Measurements from ENCODE around the gene STK39. TPM values are rescaled to one million over a fixed set of nuclear protein-coding genes. Genes with fewer than 3 reads are reported as not detected.
"Not testable (repeated sequence)": the region's sequence is repeated elsewhere in the genome, so short reads cannot be mapped to it uniquely, and the experiment has no call there.

Gene STK39
- polyA plus RNA-seq, 3 donors, result 33.3 to 34.8 (median 34.6) TPM

DNA sequence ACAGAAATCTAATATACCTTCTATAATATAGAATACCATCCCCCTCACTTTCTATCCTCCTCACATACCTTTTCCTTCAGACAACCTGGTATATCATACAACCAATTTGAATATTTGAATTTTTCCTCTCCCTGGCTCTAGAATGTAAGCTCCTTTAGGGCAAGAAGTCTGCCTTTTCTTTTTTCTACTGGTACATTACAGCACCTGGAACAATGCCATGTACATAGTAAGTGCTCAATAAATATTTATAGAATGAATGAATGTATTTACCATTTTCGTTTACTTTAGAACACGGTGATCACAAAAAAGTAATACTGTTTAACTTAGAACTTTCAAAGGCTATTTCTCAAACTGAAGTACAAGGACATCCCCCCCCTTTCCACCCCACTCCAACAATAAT, 187.6 kb downstream of the STK39 start:
- DNase-seq (ENCODE audit: low read depth in 3 of 3, low spot score in 2 of 3), result no peak

DNA sequence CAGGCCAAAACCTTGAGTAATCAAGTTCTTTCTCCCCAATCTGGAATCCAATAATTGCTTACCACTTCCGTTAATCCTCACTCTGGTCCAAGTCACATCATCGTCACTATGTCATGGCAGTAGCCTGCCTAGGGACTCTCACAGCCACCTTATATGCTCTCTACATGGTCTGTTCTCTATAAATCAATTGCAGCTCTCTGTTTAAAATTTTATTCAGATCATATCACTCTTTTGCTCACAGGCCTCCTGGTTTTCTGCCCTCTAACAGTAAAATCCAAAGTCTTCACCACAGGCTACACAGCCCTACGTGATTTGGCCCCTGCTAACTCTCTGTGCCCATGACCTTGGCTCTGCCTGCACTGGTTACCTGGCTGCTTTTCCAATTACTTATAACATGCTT, 188.7 kb downstream of the STK39 start:
- DNase-seq (ENCODE audit: low read depth in 3 of 3, low spot score in 2 of 3), result no peak

DNA sequence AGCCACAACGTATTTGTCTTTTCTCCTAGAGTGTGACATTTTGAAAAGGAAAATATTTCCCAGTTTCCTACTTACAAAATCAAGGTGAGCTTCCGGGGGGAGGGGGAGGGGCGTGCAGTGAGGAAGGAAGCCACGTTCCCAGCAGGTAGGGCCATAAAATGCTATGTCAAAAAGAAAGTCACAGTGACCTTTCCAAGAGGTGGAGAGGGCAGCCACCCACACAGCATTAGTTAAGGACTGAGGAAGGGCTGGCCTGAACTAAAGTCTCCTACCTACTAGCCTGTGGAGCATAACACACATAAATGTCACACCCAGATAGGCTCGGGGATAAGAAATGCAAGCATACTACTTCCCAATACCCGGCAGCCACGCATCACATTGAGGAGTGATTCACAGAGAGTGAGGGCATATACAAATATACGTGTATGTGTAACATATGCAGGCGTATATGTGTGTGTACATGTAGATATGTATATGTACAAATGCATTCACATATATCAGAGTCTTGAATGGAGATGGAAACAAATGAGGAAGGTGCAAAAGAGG, 191.1 kb downstream of the STK39 start:
- DNase-seq (ENCODE audit: low read depth in 3 of 3, low spot score in 2 of 3), result no peak

DNA sequence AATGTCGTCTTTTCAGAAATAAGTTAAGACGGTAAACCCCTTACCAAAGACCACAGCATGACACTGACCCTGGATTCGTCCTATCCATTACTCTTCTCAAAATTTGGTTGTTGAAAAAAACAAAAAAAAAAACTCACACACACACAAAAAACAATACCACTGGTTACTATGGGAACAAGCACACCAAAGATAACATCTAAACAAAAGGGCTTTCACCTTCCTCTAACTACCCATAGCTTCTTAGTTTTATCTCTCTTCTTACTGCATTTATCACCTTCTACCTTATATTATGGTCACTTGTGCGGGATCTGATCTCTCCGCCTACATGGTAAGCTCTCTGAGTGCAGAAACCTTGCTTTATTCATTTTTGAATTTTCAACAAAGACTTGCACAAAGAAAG, 192.7 kb downstream of the STK39 start:
- no peak for DNase-seq (ENCODE audit: low read depth in 3 of 3, low spot score in 2 of 3)

DNA sequence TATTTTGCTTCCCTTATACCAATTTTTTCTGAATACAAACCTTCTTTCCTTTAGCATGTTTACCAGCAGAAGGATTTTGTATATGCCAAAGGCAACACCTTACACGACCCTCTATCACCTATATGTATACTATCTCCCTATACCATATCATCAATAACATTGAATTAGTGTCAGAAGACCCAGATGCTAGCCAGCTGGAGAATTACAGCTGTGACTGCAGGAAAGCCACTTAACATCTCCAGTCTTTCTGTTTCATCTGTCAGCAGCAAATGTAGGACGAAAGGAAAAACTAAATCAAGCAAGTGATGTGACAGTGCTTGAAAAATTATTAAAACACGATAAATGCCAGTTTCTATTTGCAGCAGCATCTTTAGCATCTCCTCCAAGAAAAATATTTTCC, 193.7 kb downstream of the STK39 start:
- DNase-seq (ENCODE audit: low read depth in 3 of 3, low spot score in 2 of 3), result no peak

DNA sequence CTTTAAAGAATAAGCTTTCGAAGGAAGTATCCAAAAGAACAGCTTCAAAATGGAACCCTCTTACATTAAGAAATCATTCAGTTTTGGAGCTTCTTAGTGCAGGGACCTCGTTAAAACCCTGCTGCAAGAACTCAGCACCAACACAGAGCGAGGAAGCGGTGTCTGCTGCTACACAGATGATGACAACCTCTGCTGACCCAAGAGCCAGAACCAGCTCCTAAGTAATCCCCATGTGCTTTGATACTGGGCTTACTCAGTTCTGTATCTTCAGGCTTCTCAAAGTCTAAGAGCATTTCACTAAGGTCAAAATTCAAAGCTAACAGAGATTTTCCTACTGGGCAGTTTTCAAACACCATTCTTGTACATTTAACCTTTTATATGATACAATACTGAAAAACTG, 194.6 kb downstream of the STK39 start:
- no peak for DNase-seq (ENCODE audit: low read depth in 3 of 3, low spot score in 2 of 3)

DNA sequence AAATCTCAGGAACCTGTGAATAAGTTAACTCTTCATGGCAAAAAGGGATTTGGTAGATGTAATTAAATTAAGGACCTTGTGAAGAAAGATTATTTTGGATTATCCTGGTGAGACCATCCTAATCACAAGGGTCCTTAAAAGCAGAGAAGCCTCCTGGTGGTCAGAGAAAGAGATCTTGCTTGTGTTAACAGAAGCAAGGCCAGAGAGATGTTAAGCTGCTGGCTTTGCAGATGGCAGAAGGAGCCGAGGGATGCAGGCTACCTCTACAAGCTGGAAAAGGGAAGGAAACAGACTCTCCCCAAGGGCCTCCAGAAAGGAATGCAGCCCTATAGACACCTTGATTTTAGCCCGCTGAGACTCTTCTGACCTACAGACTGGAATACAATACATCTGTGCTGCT, 197.0 kb downstream of the STK39 start:
- DNase-seq (ENCODE audit: low read depth in 3 of 3, low spot score in 2 of 3), result no peak

DNA sequence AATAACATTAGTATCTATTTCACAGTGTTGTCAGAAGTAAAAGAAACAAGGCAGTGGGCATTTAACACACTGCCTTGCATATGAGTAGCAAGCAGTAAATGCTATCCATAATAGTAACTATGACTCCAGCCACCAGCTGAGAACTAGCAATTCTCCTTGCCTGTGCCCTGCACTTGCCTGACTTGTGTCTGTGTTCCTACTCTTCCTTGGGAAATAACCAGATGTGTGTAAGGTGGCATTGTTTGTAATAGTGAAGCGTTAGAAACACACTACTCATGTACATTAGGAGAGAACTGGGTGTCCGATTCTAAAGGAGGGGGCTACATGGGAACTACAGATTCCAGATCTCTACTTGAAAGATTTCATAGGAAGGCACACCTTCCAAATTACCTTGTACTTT, 197.8 kb downstream of the STK39 start:
- no peak for DNase-seq (ENCODE audit: low read depth in 3 of 3, low spot score in 2 of 3)

DNA sequence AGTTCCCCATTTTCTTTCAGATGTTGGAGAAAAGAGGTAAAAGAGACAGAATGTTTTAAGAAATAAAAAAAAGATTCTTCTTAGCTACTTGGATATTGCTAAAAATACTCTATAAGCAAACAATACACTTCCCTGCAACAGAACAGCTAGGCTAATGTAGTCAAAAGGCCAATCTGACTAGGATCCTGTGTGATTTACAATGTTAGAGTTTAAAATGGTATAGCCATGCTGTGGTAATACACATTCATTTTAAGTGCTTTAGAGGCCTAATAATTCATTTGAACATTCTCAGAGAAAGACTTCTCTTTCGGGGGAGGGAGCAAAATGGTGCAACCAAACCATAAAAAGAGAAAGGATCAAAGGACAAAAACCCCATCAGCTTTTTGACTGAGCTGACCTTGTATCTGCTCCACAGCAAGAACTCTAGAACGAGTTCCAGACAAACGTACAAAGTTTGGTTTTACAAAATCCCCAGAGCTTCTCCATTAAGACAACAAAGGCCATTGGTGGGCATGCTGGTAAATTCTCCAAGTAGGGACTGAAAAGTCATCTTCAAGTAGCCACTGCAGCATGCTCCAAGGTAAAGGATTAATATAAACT, 200.2 kb downstream of the STK39 start:
- no peak for DNase-seq (ENCODE audit: low read depth in 3 of 3, low spot score in 2 of 3)

DNA sequence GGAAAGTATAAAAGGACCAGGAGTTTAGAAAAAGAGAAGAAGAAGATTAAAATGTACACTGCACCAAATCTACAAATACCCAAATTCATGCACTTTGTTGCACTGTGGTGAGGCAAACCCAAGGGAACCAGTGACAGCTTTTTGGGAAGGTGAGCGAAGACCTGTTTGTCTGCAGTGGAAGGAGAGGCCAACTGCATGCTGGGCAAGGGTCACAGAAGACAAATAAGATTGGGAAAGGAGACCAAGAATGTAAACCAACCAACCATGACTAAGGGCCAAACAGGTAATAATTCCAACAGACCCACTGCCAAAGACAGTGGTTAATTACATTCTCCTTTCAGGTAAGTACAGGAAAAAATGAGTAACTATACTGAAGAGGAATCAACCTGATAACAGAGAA, 202.8 kb downstream of the STK39 start:
- DNase-seq (ENCODE audit: low read depth in 3 of 3, low spot score in 2 of 3), result no peak

DNA sequence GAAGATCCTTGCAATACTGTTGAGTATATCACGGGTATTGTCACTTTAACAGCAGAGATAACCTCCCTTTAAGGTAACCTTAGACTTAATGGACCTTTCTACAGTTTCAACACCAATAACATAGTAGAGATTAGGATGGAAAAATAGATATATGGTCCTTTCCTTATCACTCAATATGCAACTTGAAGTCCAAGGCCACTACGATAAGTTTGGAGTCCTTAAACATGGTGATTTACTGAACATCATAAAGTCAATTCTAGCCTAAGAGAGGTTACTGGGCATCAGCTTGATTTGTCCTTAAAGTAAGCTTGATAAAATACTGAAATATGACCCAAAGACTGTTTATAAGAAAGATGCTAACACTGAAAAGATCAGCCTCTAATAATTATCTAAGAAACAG, 203.2 kb downstream of the STK39 start:
- DNase-seq (ENCODE audit: low read depth in 3 of 3, low spot score in 2 of 3), result no peak

DNA sequence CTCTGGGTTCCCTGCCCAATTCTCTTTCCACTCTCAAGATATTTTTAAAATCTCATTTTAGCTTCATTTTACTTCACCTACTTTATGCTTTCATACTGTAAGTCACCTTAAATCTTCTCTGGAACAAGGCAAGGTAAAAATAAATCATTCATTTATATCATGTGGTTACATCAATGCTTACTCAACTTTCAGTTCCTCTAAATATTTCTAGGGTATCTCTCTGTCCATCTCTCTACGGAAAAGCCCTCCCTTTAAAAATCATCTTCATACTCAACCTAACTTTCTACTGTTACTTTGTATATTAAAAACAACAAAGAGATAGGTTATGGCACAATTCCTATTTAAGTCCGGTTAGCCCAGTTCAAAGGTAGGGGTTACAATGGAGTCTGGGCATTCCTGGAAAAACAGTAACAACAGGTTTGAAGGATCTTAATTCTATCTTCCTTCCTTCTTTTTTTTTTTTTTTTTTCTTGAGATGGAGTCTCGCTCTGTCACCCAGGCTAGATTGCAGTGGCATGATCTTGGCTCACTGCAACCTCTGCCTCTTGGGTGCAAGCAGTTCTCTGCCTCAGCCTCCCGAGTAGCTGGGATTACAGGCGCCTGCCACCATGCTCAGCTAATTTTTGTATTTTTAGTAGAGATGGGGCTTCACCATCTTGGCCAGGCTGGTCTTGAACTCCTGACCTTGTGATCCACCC, 205.1 kb downstream of the STK39 start:
- DNase-seq (ENCODE audit: low read depth in 3 of 3, low spot score in 2 of 3), result not testable (repeated sequence)

DNA sequence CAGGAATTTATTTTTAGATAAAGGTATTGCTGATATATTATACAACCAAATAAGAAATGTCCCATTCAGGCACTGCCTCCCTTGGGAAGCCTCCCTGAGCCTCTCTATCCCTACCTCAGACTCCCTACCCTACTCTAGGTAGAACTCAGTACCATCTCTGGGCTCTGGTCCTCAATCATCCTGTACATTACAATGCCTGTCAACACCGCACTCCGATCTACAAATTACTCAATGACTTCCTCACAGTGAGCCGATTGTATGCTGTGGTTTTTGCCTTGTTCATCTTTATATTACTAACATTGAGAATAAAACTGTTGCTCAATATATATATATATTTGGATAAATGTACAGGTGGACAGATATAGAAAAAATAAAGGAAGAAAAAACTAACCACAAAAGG, 207.5 kb downstream of the STK39 start:
- no peak for DNase-seq (ENCODE audit: low read depth in 3 of 3, low spot score in 2 of 3)

DNA sequence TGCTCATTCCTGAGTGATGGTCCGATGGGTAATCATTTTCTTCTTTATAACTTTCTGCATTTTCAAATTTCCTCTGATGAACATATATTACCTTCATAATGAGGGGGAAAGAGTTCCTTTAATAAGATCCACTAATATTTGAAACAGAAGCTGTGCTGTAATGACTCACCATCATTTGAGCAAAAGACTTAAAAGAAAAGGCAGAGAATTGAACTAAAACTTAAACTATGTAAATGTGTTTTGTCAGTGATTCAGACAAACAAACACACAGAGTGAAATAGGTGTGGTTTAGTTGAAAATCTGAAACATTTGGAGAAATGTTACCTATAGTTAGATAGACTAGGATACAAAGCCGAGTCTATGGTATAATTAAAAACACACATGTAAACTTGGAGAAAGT, 209.6 kb downstream of the STK39 start:
- DNase-seq (ENCODE audit: low read depth in 3 of 3, low spot score in 2 of 3), result no peak

DNA sequence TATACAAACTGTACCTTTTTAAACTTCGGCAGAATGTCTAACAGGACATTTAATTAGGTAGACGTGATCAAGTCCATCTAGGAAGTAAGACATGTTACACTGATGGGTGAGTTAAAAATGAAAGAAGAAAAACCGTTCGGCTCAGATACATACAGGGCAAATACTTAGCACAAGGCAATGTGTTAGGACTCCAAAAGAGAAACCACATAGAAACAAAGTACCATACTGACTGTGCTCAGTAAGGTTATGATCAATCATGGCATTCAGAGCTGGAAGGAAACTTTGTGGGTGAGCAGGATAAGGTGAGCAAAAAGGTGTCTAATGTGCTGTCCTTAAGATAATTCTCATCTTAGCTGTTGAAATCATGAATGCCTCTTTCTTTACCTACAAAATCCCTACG, 211.9 kb downstream of the STK39 start:
- DNase-seq (ENCODE audit: low read depth in 3 of 3, low spot score in 2 of 3), result no peak

DNA sequence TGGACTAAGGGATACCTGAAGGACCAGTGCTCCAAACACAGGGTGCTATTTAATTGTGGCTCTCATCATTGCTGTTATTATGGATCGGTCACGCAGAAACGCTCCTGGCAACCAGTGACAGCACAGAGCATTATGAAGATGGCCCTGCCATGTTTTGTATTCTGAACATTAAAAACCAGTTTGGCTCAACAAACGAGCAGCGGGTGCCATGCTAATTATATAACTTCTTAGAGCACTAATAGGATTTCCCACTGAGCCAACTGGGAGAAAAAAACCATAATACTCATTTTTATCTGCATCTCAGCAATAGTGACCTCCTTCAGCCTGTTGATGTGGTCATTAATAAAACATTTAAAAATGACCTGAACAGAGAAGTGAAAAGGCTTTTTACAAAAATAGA, 212.8 kb downstream of the STK39 start:
- DNase-seq (ENCODE audit: low read depth in 3 of 3, low spot score in 2 of 3), result no peak

DNA sequence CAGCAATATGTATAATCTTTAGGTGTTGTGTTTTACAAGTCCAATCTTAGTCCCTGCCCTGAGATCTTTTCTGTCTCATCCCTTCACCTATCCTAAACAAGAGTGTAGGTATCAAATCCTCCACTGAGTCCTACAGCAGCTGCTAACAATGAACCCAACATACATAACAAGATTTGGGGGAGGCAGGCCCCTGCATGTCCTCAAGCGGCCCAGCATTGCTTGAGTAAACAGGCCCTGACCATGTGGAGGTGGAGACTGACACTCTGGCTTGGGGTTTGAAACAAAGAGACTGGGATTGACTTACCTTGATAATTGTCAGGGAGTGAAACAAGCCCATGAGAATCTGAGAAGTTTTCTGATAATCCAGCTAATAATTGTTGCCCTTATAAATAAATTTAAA, 213.4 kb downstream of the STK39 start:
- DNase-seq (ENCODE audit: low read depth in 3 of 3, low spot score in 2 of 3), result no peak

DNA sequence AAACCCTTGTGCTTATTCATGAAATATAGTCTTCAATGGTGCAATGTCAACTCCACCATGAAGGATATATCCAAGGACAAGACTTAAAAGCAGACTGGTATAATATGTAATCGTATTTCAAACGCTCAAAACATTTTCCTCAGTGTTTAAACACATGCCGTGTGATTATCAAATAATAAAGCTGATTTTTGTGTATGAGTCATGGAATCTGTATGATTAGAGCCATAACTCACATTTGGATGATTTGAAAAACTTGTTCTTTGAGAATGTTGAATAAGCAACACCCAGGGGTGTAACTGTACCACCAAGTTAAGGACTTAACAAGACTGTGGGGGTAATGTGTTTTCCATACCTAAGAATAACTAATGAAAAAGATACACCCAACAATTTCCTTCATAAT, 215.3 kb downstream of the STK39 start:
- no peak for DNase-seq (ENCODE audit: low read depth in 3 of 3, low spot score in 2 of 3)

DNA sequence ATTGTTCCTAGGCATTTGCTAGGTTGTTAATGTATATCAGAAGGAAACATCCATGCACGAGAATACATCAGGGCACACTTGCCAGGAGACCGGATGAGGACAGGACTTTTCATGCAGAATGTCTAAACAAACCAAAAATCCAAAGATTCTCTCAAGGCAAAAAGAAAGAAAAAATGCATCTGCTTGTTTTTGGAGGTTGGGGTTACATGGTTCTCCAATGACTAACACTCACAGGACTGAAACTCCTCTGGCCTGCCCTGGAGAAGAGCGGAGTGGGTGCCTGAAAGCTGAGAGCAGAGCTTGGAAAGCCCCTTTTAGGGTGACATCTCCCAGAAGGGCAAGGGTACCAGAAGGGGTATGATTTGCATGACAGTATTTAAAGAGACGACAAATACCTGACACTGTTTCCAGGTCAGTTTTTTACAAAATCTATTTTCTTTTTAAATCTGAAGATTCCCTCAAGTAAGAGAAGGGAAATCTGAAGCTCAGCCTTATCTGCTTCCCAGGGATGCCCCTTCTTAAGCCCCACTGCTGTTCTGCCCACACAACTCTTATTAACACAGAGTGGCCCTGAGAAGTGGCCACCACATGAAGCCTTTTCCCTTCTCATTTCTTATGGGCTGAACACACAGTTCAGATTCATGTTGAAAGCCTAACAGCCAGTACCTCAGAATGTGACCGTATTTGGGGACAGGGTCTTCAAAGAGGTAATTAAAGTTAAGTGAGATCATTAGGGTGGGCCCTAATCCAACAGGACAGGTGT, 216.4 kb downstream of the STK39 start:
- no peak for DNase-seq (ENCODE audit: low read depth in 3 of 3, low spot score in 2 of 3)

DNA sequence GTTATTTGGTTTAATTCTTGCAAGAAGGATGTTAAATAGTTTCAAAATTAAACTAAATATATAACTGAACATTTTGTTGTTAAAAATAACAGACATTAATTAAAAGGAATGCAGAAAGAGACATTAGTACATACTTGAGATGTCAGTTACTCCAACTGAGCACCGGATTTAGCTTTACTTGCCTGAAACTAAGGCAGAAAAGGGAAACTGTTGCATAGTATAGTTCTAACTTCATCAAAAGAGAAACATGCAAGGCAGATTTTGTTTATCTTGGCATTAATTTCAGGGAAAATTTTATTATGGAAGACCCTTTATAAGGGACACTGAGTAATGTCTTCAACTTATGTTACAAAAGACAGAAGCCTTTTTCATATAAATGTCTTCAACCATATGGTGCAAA, 218.3 kb downstream of the STK39 start:
- no peak for DNase-seq (ENCODE audit: low read depth in 3 of 3, low spot score in 2 of 3)

DNA sequence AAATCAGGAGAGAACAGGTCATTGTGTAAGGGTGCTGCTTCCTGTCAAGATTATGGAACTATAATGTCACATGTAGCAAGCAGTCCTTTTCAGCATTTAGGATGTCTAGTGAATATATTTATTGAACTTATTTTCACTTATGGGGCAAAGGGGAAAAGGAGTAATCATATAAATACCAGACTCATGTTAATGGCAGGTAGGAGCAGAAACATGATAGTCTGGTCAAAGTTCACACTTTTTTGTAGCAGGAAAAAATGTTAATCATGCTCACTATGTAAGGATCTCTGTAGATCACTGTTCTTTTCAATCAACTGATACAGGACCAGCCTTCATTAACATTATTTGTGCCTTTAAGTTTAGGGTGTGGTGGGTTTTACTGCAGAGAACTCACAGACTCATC, 219.0 kb downstream of the STK39 start:
- DNase-seq (ENCODE audit: low read depth in 3 of 3, low spot score in 2 of 3), result no peak

Data from right renal cortex interstitium (tissue), 3 donors.